Stimulated activated CD8-positive, alpha-beta memory T cell treated with anti-CD3 and anti-CD28 coated beads, Interleukin-2, amount 100 ng/mL, for 48 hours (primary cell): ENCODE results near the gene AMELY.
"Not testable (repeated sequence)": the region's sequence is repeated elsewhere in the genome, so short reads cannot be mapped to it uniquely, and the experiment has no call there.

Experiments used
- DNase-seq, 2 donors: peaks; one replicate each; pipeline ENCODE4 v3.0.0-alpha.2; 2020; ENCODE audit warnings: low read depth in 2 of 2

The AMELY gene, protein sequence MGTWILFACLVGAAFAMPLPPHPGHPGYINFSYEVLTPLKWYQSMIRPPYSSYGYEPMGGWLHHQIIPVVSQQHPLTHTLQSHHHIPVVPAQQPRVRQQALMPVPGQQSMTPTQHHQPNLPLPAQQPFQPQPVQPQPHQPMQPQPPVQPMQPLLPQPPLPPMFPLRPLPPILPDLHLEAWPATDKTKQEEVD

GRCh38 chrY:6911253-6911881 is at the start of gene AMELY:
Gene AMELY (minus strand): TSS chrY:6911752. CDS start chrY:6872608, 39,144 bp downstream.
- no peak for DNase-seq

GRCh38 chrY:6949947-6950346 is 38.4 kb upstream of the AMELY start:
- no peak for DNase-seq

DNA sequence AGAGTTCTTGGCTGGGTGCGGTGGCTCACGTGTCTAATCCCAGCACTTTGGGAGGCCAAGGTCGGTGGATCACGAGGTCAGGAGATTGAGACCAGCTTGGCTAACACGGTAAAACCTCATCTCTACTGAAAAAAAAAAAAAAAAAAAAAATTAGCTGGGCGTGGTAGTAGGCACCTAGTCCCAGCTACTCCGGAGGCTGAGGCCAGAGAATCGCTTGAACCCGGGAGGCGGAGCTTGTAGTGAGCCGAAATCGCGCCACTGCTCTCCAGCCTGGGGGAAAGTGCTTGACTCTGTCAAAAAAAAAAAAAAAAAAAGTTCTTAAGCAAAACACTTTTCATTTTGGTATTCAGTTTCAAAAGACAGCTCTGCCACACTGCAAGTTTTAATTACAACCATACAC is 36.8 kb upstream of the AMELY start:
- DNase-seq, result no peak

- DNase-seq, result no peak
Measured at GRCh38 chrY:6947695-6948094, 36.1 kb upstream of the AMELY start.

DNA sequence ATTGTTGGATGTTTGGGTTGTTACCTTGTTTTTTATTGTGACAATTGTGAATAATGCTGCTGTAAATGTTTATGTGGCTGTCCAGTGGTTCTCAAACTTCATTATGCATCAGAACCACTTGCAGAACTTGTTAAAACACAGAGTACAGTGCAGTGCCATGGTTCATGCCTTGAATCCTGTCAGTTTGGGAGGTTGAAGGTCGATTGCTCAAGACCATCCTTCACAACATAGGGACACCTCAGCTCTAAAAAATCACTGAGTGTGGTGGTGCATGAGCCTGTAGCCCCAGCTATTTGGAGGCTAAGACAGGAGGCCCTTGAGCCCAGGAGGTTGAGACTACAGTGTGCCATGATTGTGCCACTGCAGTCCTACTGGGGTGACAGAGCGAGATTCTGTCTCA is 23.9 kb upstream of the AMELY start:
- no peak for DNase-seq

GRCh38 chrY:6931779-6932396 is 20.3 kb upstream of the AMELY start:
- no peak for DNase-seq

DNA sequence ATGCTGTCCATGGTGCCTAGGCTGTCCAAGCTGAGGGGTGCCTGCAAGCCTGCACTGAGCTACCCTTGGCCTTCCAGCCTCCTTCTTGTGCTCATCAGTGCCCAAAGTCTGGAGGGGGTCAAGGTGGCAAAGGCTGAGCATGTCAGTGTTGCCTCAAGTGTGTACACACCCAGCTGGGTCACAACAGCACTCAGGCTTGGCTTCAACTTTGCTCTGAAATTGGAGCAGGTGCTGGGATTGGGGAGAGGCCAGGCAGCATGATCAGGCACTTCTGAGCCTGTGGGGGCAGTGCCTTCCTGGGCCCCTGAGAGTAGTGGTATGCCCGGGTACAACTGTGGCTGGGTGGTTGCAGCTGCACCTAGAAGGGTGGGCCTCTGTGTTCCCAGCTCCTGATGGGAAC is 17.7 kb upstream of the AMELY start:
- DNase-seq, result no peak

GRCh38 chrY:6928265-6928664 is 16.7 kb upstream of the AMELY start:
- no peak for DNase-seq

- DNase-seq, result no peak
Measured at GRCh38 chrY:6921061-6921460, 9.5 kb upstream of the AMELY start.

DNA sequence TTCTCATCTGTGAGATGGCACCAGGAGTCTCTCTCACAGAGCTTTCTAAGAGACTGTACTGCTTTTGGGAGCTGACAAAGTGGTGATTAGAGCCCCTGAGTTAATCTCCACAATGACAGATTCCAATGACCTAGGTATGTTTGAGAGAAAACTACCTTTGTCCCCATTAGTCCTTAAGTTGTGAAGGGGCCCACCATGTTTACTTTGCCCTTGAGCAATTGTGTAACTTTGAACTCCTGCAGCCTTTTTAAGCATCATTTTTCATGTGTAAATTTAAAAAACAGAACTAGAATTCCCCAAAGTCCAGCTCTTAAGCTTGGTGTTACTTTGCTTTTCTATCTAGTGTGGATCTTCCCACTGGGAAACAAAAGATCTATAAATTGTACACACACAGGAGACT is 1.8 kb upstream of the AMELY start:
- DNase-seq, result no peak

DNA sequence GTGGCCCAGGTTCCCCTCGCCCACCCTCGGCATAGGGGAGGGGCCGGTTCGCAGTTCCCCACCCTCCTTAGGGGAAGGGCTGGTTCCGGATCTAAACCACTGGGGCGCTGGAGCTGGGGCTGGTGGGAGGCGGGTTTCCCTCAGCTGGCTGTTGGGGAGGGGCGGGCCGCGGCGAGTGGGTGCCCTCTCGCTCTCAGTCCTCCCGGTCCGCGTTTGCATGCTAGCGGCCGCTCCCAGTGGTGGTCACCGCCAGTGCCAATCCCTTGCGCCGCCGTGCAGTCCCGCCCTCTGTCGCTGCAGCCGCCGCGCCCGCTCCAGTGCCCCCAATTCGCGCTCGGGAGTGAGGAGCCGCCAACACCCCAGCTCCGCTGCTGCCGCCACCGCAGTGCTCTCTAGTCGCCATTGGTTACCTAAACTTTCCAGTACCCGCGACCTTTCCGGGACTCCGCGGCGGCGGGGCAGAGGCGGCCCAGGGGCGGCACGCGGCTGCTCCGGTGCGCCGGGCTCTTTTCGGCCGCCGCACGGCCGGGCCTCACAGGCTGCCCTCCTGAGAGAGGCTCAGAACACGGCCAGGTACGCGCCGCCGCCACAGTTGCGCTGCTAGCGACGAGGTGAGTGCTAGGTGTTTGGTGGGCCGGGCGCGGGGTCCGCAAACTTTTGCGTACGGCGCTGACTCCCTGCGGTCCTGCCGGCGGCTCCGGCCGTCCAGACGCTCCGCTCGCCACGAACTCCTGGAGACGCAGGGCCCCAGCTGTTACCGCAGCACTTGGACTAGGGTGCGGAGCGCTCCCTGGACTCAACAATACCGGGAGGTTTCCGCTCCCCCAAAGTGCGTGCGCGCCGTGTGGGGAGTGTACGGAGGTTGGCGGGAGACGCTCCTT is 940 bp downstream of the AMELY start, which contains the start of gene TBL1Y:
TBL1Y (plus strand) TSS at position 326 of the 881 bp plus-strand sequence. CDS start 114,388 bp downstream, outside the sequence.
- DNase-seq, result peak in 1 of 2 donors; percentile 0

DNA sequence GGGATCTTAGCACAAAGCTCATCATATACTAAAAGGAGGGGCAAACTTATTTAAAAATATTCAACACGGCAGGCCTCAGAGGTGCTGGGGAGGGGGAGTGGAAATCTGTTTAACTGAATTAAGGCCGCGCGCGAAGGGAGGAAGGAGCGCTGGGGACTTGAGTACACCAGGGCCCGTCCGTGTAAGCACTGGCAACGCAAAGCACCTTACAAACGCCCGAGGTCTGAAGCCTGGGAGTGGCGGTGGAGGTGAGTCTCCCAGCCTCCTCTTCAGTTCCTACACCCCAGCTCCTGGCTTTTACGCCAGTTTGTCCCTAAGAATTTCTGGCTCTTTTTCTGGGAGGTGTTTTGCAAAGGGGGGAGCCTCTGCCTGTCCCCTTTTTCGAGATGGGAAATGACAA is 1.7 kb downstream of the AMELY start:
- no peak for DNase-seq

GRCh38 chrY:6909118-6909521 is 2.4 kb downstream of the AMELY start:
- DNase-seq, result no peak

DNA sequence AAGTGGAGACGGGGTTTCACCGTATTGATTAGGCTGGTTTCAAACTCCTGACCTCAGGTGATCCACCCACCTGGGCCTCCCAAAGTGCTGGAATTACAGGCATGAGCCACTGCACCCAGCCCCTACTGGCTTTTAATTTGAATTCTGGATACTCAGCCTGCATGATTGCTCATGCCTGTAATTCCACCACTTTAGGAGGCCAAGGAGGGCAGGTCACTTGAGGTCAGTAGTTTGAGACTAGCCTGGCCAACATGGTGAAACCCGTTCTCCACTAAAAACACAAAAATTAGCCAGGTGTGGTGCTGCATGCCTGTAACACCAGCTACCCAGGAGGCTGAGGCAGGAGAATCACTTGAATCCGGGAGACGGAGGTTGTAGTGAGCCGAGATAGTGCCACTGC is 3.5 kb downstream of the AMELY start:
- not testable (repeated sequence) for DNase-seq

DNA sequence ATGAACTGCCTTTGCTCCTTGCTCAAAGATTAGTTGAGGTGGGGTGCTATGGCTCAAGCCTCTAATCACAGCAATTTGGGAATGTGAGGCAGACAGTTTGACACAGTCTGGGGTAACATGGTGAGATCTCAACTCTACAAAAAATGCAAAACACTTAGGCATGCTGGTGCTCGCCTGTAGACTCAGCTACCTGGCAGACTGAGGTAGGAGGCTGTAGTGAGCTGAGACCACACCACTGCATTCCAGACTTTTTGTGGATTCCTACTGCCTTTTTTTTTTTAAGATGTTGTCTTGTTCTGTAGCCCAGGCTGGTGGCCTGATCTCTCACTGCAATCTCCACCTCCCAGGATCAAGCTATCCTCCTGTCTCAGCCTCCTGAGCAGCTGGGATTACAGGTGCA is 4.0 kb downstream of the AMELY start:
- no peak for DNase-seq

DNA sequence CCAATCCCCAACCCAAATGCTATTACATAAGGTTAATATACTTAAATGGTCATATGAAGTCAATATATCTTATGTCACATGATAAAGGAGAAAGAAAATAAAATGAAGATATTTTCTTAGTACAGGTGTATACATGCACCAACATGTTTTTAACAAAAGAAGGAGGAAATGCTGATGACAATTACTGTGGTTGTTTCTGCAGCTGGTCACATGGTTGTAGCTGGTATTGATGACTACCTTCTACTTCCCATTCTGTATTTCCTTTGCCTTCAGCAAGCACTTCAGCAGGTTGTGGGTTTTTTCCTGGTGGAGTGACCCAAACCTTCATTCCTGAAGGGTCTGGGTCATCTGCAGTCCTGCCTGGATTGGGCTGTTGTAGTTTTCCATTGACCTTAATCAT is 9.4 kb downstream of the AMELY start:
- not testable (repeated sequence) for DNase-seq

GRCh38 chrY:6895236-6895635 is 16.3 kb downstream of the AMELY start:
- no peak for DNase-seq

DNA sequence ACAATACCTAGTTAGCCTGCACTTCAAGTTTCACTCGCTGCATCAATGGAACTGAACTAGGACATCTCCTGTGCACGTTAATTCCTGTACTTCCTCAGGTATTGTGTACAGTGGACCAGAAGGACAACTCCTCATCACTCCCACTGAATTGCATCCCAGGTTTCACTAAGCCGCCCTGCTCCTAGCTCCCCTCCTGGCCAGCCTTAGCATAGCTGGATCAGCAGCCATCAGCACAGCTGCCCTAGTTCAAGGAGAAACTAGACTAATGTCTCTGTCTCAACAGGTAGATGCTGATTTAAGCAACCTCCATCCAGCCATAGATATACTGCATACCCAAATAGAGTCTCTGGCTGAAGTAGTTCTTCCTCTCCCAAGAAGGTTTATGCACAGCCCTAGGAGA is 17.1 kb downstream of the AMELY start:
- DNase-seq, result no peak

DNA sequence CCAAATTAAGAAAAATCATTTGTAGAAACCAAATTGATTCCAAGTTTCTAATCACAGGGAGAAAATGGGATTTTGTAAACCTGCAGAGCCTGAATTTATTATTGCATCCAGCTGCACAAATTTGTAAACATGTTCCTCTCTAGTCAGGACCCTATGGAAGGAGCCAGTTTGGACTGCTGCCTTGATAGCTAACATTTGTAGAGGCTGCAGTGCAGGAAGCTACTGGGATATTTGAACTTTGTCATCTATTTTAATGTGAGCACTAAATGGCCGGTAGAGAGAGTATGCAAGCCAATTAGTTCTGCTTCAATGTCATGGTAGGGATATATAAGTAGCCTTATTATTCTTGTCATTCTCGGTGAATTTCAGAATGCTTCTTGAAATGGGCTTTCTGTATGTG is 62.2 kb downstream of the AMELY start:
- DNase-seq, result no peak

GRCh38 chrY:6842650-6843049 is 68.9 kb downstream of the AMELY start:
- not testable (repeated sequence) for DNase-seq
